Astrocyte of the spinal cord (primary cell): ENCODE data around the gene MFAP1.

ENCODE experiments used
- DNase-seq: peaks from one replicate; pipeline ENCODE4 v3.0.0; 2011; ENCODE audit warnings: low read depth, low spot score
- H3K4me3 ChIP-seq: 2 replicates; pipeline ENCODE4 v1.5.1; 2011; ENCODE audit warnings: low read depth, mild to moderate bottlenecking, low read length, moderate library complexity
- in situ Hi-C: cut with HindIII; loops from 2 replicates; pipeline ENCODE4 v1.10.0; 2017; ENCODE audit warnings: low sequenced_read_pairs
- TF ChIP-seq, protein P1 (sequence below): IDR thresholded peaks from 2 replicates; pipeline ENCODE4 v1.5.1; 2012; ENCODE audit warnings: low read depth, mild to moderate bottlenecking, low read length, inconsistent platforms

Gene MFAP1

DNA sequence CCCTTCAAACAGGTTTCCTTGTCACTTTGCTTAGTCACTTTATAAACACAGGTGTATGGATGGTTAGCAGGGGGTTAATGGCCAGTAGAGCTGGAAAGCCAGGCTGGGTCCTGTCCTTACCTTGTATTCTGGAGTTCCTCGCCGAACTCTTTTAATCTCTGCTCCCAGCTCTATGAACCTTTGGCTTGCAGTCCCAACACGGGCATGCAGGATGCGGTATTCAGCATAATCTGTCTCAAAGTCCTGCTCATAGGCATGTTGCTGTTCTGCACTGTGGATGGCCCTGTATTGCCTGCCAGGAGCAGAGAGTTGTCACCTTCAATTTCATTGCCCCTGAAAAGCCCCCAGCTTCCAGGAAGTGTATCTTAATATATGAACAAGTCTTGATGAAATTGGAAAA is 50.4 kb downstream of the MFAP1 start:
- in situ Hi-C loops = no loop called here
- TF ChIP-seq, protein P1, sequence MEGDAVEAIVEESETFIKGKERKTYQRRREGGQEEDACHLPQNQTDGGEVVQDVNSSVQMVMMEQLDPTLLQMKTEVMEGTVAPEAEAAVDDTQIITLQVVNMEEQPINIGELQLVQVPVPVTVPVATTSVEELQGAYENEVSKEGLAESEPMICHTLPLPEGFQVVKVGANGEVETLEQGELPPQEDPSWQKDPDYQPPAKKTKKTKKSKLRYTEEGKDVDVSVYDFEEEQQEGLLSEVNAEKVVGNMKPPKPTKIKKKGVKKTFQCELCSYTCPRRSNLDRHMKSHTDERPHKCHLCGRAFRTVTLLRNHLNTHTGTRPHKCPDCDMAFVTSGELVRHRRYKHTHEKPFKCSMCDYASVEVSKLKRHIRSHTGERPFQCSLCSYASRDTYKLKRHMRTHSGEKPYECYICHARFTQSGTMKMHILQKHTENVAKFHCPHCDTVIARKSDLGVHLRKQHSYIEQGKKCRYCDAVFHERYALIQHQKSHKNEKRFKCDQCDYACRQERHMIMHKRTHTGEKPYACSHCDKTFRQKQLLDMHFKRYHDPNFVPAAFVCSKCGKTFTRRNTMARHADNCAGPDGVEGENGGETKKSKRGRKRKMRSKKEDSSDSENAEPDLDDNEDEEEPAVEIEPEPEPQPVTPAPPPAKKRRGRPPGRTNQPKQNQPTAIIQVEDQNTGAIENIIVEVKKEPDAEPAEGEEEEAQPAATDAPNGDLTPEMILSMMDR = no peak
- no peak for DNase-seq
- no peak overlapping the region for H3K4me3 ChIP-seq

DNA sequence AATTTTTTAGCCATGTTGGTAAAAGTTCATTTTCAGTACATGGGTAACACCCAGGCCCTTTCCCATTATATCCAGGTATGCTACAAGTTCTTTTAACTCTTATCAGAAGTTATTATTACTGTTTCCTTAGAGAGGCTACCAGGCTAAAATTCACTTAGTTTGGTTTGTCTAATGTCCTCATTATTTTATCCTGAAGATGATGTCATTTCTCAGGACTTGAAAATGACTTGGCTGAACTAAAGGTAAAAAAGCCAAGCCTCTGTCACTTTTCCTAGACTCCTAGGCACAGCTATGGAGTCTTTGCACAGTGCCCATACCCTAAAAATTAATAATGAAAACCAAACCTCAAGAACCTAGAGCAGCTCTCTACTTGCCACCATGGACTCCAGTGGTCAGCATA is 51.9 kb downstream of the MFAP1 start:
- H3K4me3 ChIP-seq = no peak overlapping the region
- DNase-seq = no peak
- TF ChIP-seq, protein P1 = no peak
- in situ Hi-C loops = no loop called here

DNA sequence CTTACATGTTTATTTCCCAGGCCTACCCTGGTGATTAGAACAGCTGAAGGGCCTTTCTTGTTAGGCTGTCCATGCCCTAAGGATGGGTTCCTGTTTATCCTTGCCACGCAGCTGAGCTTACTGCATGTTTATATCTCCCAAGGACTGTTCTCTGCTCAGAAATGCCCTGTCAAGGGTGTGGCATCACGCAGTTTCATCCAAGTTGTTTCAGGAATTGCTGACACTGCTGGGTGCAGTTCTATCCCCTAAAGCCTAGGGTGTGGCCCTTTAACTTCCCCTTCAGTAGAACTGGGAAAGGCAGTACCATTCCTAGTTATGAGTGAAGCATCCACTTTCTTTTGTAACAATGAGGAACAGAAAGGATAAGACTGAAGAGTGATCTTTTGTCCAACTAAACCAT is 52.7 kb downstream of the MFAP1 start:
- no peak for DNase-seq
- TF ChIP-seq, protein P1 = no peak
- no peak overlapping the region for H3K4me3 ChIP-seq
- in situ Hi-C loops = no loop called here

DNA sequence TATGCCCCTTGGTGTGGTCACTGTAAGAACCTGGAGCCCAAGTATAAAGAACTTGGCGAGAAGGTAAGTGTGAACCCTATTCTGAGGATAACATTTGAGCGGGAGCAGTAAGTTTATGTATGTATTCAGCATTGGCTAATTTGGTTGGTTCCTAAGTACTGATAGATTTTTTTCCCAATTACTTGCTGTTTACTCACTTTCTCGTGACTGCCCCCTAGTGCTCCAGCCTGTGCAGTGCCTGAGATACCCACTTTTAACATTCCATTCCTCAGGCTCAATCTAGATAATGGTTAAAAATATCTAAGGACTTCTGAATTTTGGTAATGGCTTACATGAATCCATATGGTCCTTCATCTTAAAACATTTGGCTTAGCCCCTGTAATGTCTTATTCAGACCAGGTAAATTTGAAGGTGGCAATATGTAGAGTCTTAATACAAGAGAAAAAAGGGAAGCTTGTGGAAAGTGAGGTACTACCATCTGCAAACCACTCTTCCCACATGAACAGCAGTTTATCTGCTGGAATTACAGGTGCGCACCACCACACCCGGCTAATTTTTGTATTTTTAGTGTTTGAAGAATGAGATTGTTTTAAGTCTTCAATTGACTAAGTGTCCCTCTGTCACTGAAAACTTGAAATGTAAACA is 54.8 kb downstream of the MFAP1 start:
- TF ChIP-seq, protein P1 = peak; percentile 95
- in situ Hi-C loops = no loop called here
- peak; percentile 58 for DNase-seq
- no peak overlapping the region for H3K4me3 ChIP-seq

DNA sequence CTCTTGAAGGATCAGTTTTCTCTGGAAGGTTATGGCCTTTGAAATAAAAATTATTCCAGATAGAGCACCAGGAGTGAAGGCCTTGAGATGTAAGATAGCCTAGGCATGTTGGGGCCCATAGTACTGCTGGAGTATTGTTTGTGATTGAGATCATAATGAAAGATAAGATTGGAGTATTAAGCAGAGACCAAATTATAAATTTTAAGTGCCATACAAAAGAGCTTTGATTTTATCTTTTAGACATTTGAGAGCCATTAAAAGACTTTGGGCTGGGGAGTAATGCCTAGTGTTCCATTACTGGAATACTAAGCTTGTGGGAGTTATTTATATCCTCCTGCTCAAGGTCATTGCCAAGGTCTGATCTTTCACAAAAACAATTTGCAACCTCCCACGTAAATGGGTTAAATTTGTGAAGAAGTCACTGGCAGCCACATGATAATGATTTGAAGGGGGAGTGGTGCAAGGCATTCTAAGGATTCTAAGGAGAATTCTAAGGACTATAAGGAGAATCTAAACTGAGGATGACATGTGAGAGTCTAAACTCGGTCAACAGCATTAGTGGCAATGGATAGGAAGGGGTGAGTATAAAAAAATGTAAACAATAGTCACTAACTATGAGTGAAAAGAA is 60.6 kb downstream of the MFAP1 start:
- DNase-seq = no peak
- TF ChIP-seq, protein P1 = no peak
- no peak overlapping the region for H3K4me3 ChIP-seq
- in situ Hi-C loops = no loop called here

DNA sequence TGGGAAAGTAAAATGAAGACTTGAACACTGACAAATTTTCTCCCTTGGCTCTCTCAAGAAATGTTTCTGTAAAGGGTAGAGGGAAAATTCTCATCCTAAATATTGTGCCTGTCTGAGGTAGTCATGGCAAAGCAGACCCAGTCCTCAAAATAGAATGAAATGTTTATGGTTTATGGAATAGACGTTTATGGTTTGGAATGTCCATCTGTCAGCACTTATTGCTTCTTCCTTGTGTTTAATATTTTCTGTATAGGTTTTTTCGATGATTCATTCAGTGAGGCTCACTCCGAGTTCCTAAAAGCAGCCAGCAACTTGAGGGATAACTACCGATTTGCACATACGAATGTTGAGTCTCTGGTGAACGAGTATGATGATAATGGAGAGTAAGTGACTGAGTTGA is 61.7 kb downstream of the MFAP1 start:
- in situ Hi-C loops = no loop called here
- DNase-seq = peak; percentile 16
- TF ChIP-seq, protein P1 = no peak
- H3K4me3 ChIP-seq = no peak overlapping the region
